CD4-positive, alpha-beta memory T cell (primary cell): ENCODE data around the gene ITPK1. TPM values are rescaled to one million over a fixed set of nuclear protein-coding genes. Genes with fewer than 3 reads are reported as not detected.

Experiments used
- CTCF ChIA-PET: fragments of 350-600 bp; sonication (Branson Sonifier 250); formaldehyde crosslinking; loops from one replicate; lab custom pipeline; 2021; ENCODE audit warnings: inconsistent platforms; ENCODE audit not compliant: partially characterized antibody; lab: Charles Lee
- POLR2A ChIA-PET: fragments of 350-600 bp; sonication (Branson Sonifier 250); formaldehyde crosslinking; loops from one replicate; lab custom pipeline; 2021; ENCODE audit not compliant: partially characterized antibody; lab: Charles Lee
- DNase-seq, 5 donors: peaks; one replicate each; pipeline versions ENCODE4 v3.0.0 to v3.0.0-alpha.2; 2020 to 2022; ENCODE audit warnings: mixed read lengths in 1 of 5
- H3K27ac ChIP-seq: one replicate; pipeline ENCODE4 v1.7.0; 2013; ENCODE audit warnings: low read depth, low read length
- H3K27me3 ChIP-seq: 2 replicates; pipeline ENCODE4 v1.7.0; 2013; ENCODE audit warnings: mild to moderate bottlenecking, low read length, moderate library complexity; ENCODE audit not compliant: insufficient read depth
- H3K36me3 ChIP-seq: 2 replicates; pipeline ENCODE4 v1.7.0; 2013; ENCODE audit warnings: mild to moderate bottlenecking, low read length, moderate library complexity; ENCODE audit not compliant: insufficient read depth
- H3K4me1 ChIP-seq: 2 replicates; pipeline ENCODE4 v1.7.0; 2013; ENCODE audit warnings: mild to moderate bottlenecking, low read length, moderate library complexity; ENCODE audit not compliant: insufficient read depth
- H3K4me3 ChIP-seq, 2 donors: one replicate each; pipeline ENCODE4 v1.7.0; 2013; ENCODE audit warnings: low read length in 2 of 2, mild to moderate bottlenecking in 1 of 2
- H3K9me3 ChIP-seq, 2 donors: one replicate each; pipeline ENCODE4 v1.7.0; 2013; ENCODE audit warnings: low read length in 2 of 2, control low read depth in 1 of 2; ENCODE audit not compliant: control insufficient read depth in 1 of 2
- H3K27ac Mint-ChIP-seq, 7 donors: one replicate each; pipeline ENCODE4 v1.8.0; 2020 to 2021; ENCODE audit warnings: mixed read lengths in 7 of 7, mild to moderate bottlenecking in 6 of 7, inconsistent platforms in 3 of 7, moderate library complexity in 3 of 7
- H3K27me3 Mint-ChIP-seq, 2 donors: one replicate each; pipeline ENCODE4 v1.8.0; 2020 to 2021; ENCODE audit warnings: mixed read lengths in 2 of 2
- H3K36me3 Mint-ChIP-seq, 2 donors: one replicate each; pipeline ENCODE4 v1.8.0; 2020 to 2021; ENCODE audit warnings: mixed read lengths in 2 of 2, inconsistent platforms in 1 of 2, mild to moderate bottlenecking in 1 of 2
- H3K4me1 Mint-ChIP-seq, 4 donors: one replicate each; pipeline ENCODE4 v1.8.0; 2020 to 2021; ENCODE audit warnings: mixed read lengths in 4 of 4, mild to moderate bottlenecking in 1 of 4
- H3K4me3 Mint-ChIP-seq, 8 donors: one replicate each; pipeline ENCODE4 v1.8.0; 2020 to 2021; ENCODE audit warnings: mixed read lengths in 8 of 8, mild to moderate bottlenecking in 7 of 8, moderate library complexity in 6 of 8, inconsistent platforms in 3 of 8
- H3K9me3 Mint-ChIP-seq, 8 donors: one replicate each; pipeline ENCODE4 v1.8.0; 2020 to 2021; ENCODE audit warnings: mixed read lengths in 8 of 8, mild to moderate bottlenecking in 5 of 8, inconsistent platforms in 3 of 8, moderate library complexity in 1 of 8
- intact Hi-C: fragments of 100-400 bp; cut with micrococcal nuclease; formaldehyde crosslinking; loops from one replicate; pipeline ENCODE4 v1.15.1; 2023
- polyA plus RNA-seq, 2 donors: library from polyadenylated mRNA; unstranded; fragments of 300-500 nt; fragmentation: Illumina TruSeq; gene quantifications; one replicate each; pipeline ENCODE4 v1.2.3, GENCODE V29; 2021
- total RNA-seq, 2 experiments: library from RNA; stranded (reverse); gene quantifications; one replicate each; pipeline ENCODE4 v1.2.3, GENCODE V29; 2021

Gene ITPK1
- total and polyA plus RNA-seq, 4 experiments from 2014 or later: 12.5 to 30.0 (median 26.9) TPM

DNA sequence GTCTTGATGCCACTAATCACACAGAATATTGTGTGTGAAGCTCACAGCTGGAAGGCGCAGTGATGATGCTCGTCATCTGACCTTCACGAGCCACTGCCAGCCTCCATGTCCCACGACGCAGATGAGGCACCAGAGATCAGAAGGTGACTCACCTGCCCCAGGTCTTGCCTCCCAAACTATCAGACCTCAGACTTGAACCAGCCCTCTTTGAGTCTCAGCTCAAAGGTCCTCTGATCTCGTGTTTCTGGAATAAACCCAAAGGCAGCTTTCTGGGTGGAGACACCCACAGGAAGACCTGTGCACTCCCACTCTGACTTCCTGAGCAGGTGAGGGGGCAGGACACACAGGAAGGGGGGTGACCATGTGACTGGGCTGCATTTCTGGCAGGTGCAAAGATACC, 212.4 kb downstream of the ITPK1 start:
- Histone ChIP-seq H3K9me3 (no peaks in the 10 kb centered on the region), H3K27ac (no peak overlapping the region), H3K4me1 (peaks cover 33% of the 10 kb centered on the region), H3K27me3 (no peaks in the 10 kb centered on the region), H3K4me3 (no peak overlapping the region), H3K36me3 (no peaks in the 10 kb centered on the region)
- Mint-ChIP-seq H3K4me3 (peak overlapping the region in 2 of 8 donors; percentile 24 to 38), H3K9me3 (no peaks in the 10 kb centered on the region), H3K36me3 (no peaks in the 10 kb centered on the region), H3K27me3 (peaks cover 3 to 4% of the 10 kb centered on the region in 2 donors), H3K27ac (peak overlapping the region in 2 of 7 donors; percentile 35 to 74), H3K4me1 (peaks cover 8 to 35% (median 21%) of the 10 kb centered on the region in 4 donors)
- DNase-seq: peak in 1 of 5 donors; percentile 58
- ChIA-PET CTCF (no interaction called here), POLR2A (no interaction called here)
- intact Hi-C loops: no loop called here

DNA sequence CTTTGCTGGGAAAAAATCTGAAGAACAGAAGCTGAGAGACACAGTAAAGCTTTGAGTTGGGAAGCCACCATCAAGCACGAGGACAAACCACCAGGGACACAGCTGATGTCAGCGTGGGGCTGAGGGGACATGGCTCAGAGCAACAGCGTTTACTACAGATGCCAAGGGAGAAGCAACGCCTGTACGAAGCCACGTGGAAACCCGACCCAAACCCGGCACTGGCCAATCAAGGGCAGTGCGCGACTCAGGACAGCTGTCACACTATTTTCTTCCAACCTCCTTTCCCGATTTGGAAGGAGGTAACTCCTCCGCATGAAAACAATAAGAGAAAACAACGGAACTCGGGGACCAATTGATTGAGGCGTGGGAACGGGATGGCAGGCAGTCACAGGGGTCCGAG, 213.0 kb downstream of the ITPK1 start:
- Mint-ChIP-seq H3K4me1 (peaks cover 14 to 41% (median 27%) of the 10 kb centered on the region in 4 donors), H3K4me3 (peak overlapping the region in 4 of 8 donors; percentile 5 to 36 (median 13)), H3K27ac (peak overlapping the region in 3 of 7 donors; percentile 13 to 36 (median 35)), H3K27me3 (peaks cover 3 to 4% of the 10 kb centered on the region in 2 donors), H3K9me3 (peaks cover 0 to under 1% (median 0%) of the 10 kb centered on the region in 8 donors), H3K36me3 (no peaks in the 10 kb centered on the region)
- Histone ChIP-seq H3K9me3 (no peaks in the 10 kb centered on the region), H3K27ac (no peak overlapping the region), H3K27me3 (no peaks in the 10 kb centered on the region), H3K4me3 (no peak overlapping the region), H3K36me3 (no peaks in the 10 kb centered on the region), H3K4me1 (peaks cover 39% of the 10 kb centered on the region)
- intact Hi-C loops: no loop called here
- ChIA-PET POLR2A (no interaction called here), CTCF (no interaction called here)
- DNase-seq: no peak

- ChIA-PET POLR2A (no interaction called here), CTCF (no interaction called here)
- Mint-ChIP-seq H3K4me1 (peaks cover 14 to 41% (median 27%) of the 10 kb centered on the region in 4 donors), H3K9me3 (peaks cover 0 to 3% (median 0%) of the 10 kb centered on the region in 8 donors), H3K36me3 (no peaks in the 10 kb centered on the region), H3K4me3 (peak overlapping the region in 1 of 8 donors; percentile 36), H3K27ac (peak overlapping the region in 1 of 7 donors; percentile 13), H3K27me3 (peaks cover 5 to 6% of the 10 kb centered on the region in 2 donors)
- Histone ChIP-seq H3K36me3 (no peaks in the 10 kb centered on the region), H3K4me1 (peaks cover 39% of the 10 kb centered on the region), H3K4me3 (no peak overlapping the region), H3K27me3 (no peaks in the 10 kb centered on the region), H3K27ac (no peak overlapping the region), H3K9me3 (no peaks in the 10 kb centered on the region)
- no peak for DNase-seq
- intact Hi-C loops: no loop called here
Observed at GRCh38 chr14:92902191-92902590, 213.5 kb downstream of the ITPK1 start.

DNA sequence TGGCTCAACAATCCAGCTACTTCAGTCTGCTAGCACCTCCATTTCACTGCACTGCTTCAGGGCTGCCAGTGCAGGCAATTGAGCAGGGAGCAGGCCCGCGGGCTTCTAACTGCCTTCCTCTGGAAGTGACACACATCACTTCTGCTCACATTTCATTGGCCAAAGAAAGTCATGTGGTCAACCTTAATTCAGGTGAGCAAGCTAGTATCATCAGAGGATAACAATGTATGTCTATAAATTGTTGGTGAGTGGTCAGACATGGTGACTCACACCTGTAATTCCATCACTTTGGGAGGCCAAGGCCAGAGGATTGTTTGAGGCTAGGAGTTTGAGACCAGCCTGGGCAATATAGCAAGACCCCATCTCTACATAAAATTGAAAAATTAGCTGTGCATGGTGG, 215.1 kb downstream of the ITPK1 start:
- H3K4me3 ChIP-seq: no peak overlapping the region
- peaks cover 6 to 9% of the 10 kb centered on the region in 2 donors for H3K27me3 Mint-ChIP-seq
- H3K27me3 ChIP-seq: no peaks in the 10 kb centered on the region
- peaks cover 0 to 4% (median 0%) of the 10 kb centered on the region in 8 donors for H3K9me3 Mint-ChIP-seq
- H3K4me1 Mint-ChIP-seq: peaks cover 14 to 41% (median 27%) of the 10 kb centered on the region in 4 donors
- intact Hi-C loops: no loop called here
- DNase-seq: no peak
- no peak overlapping the region for H3K27ac Mint-ChIP-seq
- no peak overlapping the region for H3K27ac ChIP-seq
- no peaks in the 10 kb centered on the region for H3K36me3 ChIP-seq
- peaks cover 39% of the 10 kb centered on the region for H3K4me1 ChIP-seq
- ChIA-PET CTCF (no interaction called here), POLR2A (no interaction called here)
- no peaks in the 10 kb centered on the region for H3K9me3 ChIP-seq
- no peak overlapping the region for H3K4me3 Mint-ChIP-seq
- no peaks in the 10 kb centered on the region for H3K36me3 Mint-ChIP-seq

DNA sequence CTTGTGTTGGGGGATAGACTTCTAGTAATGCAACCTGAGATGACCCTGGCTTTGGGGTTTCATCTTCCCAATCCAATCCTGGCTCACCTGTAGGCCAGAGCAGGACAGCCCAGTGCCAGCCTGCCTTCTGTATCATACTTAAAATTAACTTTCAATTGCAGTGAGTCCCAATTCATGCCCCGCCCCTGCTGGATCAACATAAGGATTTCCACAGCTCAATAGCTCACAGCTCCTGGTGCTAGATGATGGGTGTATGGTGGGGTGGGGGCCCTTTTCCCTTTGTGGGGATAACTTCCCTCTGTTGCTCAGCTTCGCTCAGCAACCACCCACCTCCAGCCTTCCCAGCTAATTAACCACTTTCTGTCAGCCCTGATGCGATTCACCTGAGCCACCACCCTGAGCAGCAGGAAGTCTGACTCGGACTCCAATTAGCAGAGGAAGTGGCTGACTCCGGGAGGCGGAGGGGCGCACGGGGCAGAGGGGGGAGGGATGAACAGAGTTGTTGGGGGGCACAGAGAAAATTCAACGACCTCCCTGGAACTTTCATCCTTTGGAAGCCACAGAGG, 217.1 kb downstream of the ITPK1 start:
- H3K9me3 Mint-ChIP-seq: peaks cover 0 to 10% (median 3%) of the 10 kb centered on the region in 8 donors
- intact Hi-C loops: no loop called here
- no peaks in the 10 kb centered on the region for H3K27me3 ChIP-seq
- H3K27me3 Mint-ChIP-seq: peaks cover 8 to 12% of the 10 kb centered on the region in 2 donors
- peaks cover 0 to under 1% of the 10 kb centered on the region in 2 donors for H3K36me3 Mint-ChIP-seq
- no peak overlapping the region for H3K4me3 ChIP-seq
- ChIA-PET POLR2A (interaction anchor here (0.8 to 1.1 kb wide), 3 partner anchors 30 to 57 kb away, joined by 3 to 4 read pairs (median 3); no protein-coding TSS in a partner anchor), CTCF (no interaction called here)
- H3K4me1 Mint-ChIP-seq: peaks cover 14 to 26% (median 25%) of the 10 kb centered on the region in 4 donors
- H3K27ac ChIP-seq: no peak overlapping the region
- H3K9me3 ChIP-seq: no peaks in the 10 kb centered on the region
- H3K4me3 Mint-ChIP-seq: peak overlapping the region in 6 of 8 donors; percentile 20 to 89 (median 58)
- DNase-seq: no peak
- H3K27ac Mint-ChIP-seq: peak overlapping the region in 2 of 7 donors; percentile 55 to 76
- H3K4me1 ChIP-seq: peaks cover 30% of the 10 kb centered on the region
- no peaks in the 10 kb centered on the region for H3K36me3 ChIP-seq

DNA sequence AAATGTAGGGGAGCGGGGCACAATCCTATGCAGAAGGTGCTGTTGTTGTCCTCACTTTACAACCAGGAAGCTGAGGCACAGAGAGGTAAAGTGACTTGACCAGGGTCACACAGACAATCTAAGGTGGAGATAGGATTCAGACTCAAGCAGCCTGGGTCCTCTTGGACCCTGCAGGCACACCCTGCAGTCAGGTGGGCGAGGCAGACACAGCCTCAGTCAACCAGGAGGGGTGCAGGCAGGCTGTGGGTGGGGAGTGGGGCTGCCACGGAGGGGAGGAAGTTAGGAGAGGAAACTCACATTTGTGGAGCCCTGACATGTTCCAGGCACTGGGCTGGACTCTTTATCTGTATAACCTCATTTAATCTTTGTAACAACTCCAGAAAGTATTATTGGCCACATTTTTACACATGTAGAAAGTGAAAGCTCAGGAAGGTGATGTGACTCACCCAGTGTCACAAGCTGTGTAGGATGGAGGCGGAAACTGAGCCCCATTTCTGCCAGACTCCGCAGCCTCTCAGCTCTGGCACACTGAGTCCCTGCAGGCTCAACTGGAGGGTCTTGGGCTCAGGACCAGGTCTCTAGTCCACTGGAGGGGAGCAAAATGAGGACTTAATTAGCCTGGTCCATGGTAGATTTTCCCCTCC, 217.7 kb downstream of the ITPK1 start:
- no peaks in the 10 kb centered on the region for H3K36me3 ChIP-seq
- H3K27me3 ChIP-seq: no peaks in the 10 kb centered on the region
- ChIA-PET CTCF (no interaction called here), POLR2A (interaction anchor here (0.8 to 1.1 kb wide), 3 partner anchors 31 to 56 kb away, joined by 3 to 4 read pairs (median 3); no protein-coding TSS in a partner anchor)
- H3K27ac ChIP-seq: no peak overlapping the region
- intact Hi-C loops: no loop called here
- peak overlapping the region in 7 of 8 donors; percentile 0 to 89 (median 57) for H3K4me3 Mint-ChIP-seq
- H3K9me3 ChIP-seq: no peaks in the 10 kb centered on the region
- H3K27ac Mint-ChIP-seq: peak overlapping the region in 4 of 7 donors; percentile 41 to 76 (median 51)
- peaks cover 8 to 12% of the 10 kb centered on the region in 2 donors for H3K27me3 Mint-ChIP-seq
- peaks cover 0 to 16% (median 7%) of the 10 kb centered on the region in 8 donors for H3K9me3 Mint-ChIP-seq
- H3K36me3 Mint-ChIP-seq: peaks cover 0 to 1% of the 10 kb centered on the region in 2 donors
- H3K4me1 ChIP-seq: peaks cover 24% of the 10 kb centered on the region
- no peak for DNase-seq
- H3K4me1 Mint-ChIP-seq: peaks cover 10 to 20% (median 19%) of the 10 kb centered on the region in 4 donors
- no peak overlapping the region for H3K4me3 ChIP-seq

DNA sequence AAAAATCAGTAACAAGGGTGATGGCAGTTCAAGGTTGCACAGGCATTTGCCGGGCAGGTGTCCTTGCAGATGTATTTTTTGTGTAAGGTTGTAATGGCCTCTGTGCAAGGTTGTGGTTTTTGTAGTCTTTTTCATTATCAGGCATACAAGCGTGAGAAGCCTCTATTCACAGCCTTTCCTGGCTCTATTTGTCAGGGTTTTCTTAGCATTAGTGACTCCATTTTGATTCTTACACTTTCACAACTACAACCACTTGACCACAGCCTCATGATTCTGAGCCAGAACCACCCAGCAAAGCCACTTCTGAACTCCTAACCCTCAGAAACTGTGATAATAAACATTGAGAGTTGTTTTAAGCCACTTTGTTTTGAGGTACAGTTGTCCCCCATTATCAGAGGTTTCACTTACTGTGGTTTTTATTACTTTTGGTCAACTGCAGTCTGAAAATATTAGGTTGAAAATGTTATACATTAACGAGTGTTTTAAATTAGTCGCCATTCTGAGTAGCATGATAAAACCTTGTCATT, 220.3 kb downstream of the ITPK1 start:
- POLR2A ChIA-PET: no interaction called here

More for the DNA sequence above, 220.3 kb downstream of the ITPK1 start:
- CTCF ChIA-PET: no interaction called here
- H3K27me3 ChIP-seq: no peaks in the 10 kb centered on the region
- Mint-ChIP-seq H3K9me3 (peaks cover 0 to 26% (median 13%) of the 10 kb centered on the region in 8 donors), H3K4me3 (no peak overlapping the region), H3K36me3 (peaks cover 0 to 1% of the 10 kb centered on the region in 2 donors), H3K27ac (no peak overlapping the region), H3K4me1 (peaks cover 6 to 23% (median 15%) of the 10 kb centered on the region in 4 donors), H3K27me3 (peaks cover 5 to 7% of the 10 kb centered on the region in 2 donors)
- H3K4me3 ChIP-seq: no peak overlapping the region
- intact Hi-C loops: no loop called here
- H3K27ac ChIP-seq: no peak overlapping the region
- peaks cover 24% of the 10 kb centered on the region for H3K4me1 ChIP-seq
- DNase-seq: no peak
- no peaks in the 10 kb centered on the region for H3K36me3 ChIP-seq
- H3K9me3 ChIP-seq: no peaks in the 10 kb centered on the region
